Uterus (tissue), 2 donors: ENCODE results near the gene TMEM255A.

Source experiments
- CTCF ChIP-seq, 4 experiments: fragments of 200-600 bp in 2 of 4; fragments of 450-650 bp in 2 of 4; sonication (generic) in 2 of 4; IDR thresholded peaks; one replicate each; pipeline ENCODE4 v1.5.1; 2016 to 2019; ENCODE audit warnings: antibody characterized with exemption in 4 of 4, mild to moderate bottlenecking in 2 of 4, moderate library complexity in 1 of 4
- POLR2A ChIP-seq, 2 donors: fragments of 450-650 bp; IDR thresholded peaks; one replicate each; pipeline ENCODE4 v1.6.1; 2016; ENCODE audit warnings: antibody characterized with exemption in 2 of 2, mild to moderate bottlenecking in 1 of 2, moderate library complexity in 1 of 2

GRCh38 chrX:120335289-120335688 lies 24.0 kb upstream of the TMEM255A start:
- TF ChIP-seq CTCF (IDR thresholded peaks at IDR 0.05) (no peak), POLR2A (IDR thresholded peaks at IDR 0.05) (no peak)
